Putamen (tissue), 1 donor: ENCODE data around the gene NT5DC3.
"Not testable (repeated sequence)": the region's sequence is repeated elsewhere in the genome, so short reads cannot be mapped to it uniquely, and the experiment has no call there.

Source experiments
- DNase-seq: peaks from one replicate; pipeline ENCODE4 v3.0.0-alpha.2; 2016; ENCODE audit warnings: low spot score

Gene NT5DC3

DNA sequence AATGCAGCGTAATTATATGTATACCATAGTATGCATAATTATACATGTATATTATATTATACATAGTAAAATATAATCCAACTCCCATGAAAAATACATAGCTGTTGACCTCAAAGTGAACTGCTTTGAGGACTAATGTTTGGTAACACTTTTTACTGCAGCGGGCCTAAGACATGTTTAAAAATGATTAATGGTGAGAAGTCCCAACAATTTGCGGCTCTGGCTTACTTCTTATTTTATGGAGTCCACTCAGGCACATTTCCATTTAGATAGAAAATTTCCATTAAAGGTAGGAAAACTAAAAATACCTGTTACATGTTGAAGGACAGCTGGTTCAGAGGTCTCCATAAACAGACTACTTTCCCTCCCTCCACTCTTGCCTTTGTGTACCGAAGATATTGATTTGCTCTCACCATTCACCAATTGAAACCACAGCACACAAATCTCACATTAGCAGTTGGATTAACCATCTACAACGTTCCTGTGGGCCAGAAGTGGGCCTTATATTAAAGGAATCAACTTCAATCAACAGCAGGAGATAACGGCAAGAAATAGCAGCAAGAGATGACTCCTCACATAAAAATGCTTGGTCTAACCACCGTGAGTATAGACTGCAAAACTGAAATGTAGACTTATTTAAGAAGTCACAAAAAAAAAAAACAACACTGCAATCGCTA, 14.1 kb upstream of the NT5DC3 start:
- DNase-seq = no peak

DNA sequence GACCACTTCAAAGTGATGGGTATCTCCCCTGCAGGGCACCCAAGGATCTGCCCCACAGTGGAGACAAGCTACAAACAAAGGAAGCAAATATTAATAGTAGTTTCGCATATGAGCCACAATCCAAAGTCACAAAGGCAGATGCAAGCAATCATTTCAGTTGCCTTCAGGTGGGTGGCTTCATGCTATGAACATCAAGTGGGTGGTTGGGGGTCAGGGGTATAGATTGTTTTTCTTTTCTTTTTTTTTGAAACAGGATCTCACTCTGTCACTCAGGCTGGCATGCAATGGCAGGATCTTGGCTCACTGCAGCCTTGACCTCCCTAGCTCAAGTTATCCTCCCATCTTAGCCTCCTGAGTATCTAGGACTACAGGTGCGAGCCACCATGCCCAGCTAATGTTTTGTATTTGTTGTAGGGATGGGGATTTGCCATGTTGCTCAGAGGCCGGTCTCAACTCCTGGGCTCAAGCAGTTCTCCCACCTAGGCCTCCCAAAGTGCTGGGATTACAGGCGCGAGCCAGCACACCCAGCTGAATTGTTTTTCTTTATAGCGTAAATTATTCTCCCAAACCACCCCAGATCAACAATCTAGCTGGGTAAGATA, 13.4 kb upstream of the NT5DC3 start:
- DNase-seq = no peak

DNA sequence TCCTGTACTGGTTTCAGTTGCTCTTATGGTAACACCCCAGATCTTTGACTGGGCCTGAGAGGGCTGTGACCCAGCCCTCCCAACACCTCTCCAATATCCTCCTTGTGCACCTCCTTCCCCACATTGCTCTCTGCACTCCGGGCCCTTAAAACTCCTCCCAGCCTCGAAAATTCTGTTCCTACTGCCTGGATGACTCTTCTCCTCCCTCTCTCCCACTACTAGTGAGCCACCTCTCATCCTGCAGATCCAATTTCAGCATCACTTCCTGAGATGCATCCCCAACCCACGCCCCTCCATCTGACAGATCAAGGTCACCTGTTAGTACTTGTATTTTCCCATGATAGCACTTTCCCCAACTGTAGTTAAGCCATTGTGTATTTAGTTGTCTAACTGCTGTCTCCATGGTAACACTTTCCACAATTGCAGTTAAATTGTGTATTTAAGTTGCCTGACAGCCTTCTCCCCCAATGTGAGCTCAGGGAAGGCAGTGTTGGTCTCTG, 11.5 kb upstream of the NT5DC3 start:
- peak; percentile 84 for DNase-seq

GRCh38 chr12:103851127-103851526, 10.1 kb upstream of the NT5DC3 start:
- DNase-seq = no peak

DNA sequence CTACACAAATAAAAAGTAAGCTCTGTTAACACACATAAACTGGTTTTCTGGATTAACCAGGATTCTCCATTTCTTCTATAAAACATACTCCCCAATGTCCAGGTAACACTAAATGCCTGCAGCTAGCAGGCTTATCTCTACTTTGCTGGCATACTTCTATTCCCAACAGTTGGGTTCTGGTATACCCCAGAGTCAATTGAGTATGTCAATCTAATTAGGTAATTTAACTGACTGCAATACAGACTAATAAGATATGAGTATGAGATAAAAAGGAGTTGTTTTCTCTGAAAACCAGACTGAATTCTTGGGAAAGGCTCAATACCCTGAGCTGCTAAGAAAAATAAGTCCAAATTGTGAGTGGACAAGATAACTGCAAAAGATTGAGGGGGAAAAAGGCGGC, 9.4 kb upstream of the NT5DC3 start:
- DNase-seq = no peak

DNA sequence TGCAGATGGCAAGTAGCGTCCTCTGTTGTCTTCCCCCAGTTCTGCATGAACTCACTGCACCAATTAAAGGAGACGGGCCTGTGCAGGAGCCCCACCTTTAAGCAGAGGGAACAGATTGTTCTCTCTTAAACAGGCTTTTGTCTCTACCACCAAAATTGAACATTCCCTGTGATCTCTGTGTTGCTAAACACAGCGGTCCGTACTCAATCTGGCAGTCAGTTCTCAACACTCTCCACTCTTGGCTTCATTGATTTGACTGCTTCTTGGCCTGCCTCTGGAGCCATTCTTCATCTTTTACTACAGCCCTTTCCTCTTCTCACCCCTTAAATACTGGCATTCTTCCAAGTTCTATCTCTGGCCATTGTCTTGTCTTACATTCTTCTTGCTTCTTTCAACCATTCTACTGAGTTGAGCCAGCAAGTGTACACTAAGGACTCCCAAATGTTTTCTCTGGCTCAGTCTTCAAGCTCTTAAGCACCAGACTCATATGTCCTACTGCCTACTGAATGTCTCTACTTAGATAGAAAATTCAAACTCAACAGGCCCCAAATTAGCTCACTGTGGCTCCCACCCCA, 8.0 kb upstream of the NT5DC3 start:
- no peak for DNase-seq

- DNase-seq = no peak
Measured at GRCh38 chr12:103848143-103848542, 7.1 kb upstream of the NT5DC3 start.

- DNase-seq = no peak
Measured at GRCh38 chr12:103846415-103846814, 5.4 kb upstream of the NT5DC3 start.

DNA sequence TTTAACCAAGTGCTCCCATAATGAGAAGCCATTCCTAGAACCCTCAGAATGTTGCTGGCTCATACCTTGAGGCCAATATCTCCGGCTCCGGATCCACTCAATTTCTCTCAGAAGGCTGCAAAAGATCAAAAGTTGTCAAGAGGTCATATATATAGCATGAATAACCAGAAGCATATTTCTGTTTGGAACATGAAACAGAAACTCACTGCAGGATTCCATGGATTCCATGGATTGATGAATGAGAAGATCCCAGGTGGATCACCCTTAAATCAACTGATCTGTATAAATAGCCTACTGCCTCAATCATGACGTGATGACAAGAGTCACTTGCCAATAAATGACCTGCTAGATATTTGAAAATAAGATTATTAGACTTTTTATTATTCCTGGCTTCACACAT, 3.3 kb upstream of the NT5DC3 start:
- DNase-seq = no peak

DNA sequence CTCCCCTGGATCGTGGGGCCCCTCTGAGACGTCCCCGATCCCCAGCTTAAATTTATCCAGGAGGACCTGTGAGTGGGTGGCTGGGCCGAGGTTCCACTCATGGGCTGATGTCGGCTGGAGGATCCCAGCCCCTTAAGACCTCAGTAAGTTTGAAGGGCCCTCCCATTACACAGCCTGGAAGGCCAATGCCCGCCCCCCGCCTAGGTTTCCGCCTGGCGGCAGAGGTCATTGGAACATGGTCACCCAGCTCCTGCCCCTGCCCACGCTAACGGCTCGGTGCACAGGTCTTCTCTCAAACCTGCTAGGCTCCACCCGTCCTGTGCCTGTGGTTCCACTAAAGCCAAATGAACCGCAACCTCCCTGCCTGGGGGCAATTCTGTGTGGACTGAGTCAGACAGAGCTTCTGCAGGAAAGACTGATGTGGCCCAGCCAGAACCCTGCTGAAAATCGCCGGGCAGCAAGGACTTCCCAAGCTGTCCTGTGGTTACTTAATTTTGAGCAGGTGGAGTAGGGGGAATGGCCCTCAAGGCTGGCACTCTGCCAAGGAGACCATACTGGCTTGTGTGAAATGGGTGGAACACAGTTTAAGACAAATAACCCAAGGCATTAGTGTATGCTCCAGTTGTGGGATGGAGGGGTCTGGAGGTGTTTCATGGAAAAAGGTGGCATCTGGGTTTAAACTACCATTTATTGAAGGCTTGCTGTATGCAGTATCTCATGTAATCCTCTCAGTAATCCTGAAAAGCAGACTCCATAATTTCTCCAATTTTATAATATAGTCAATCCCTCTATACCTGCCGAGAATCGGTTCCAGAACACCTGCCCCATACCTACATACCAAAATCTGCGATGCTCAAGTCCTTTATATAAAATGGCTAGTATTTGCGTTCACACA, 903 bp upstream of the NT5DC3 start:
- DNase-seq = no peak

- DNase-seq = no peak
Measured at GRCh38 chr12:103840462-103840875, 565 bp downstream of the NT5DC3 start.

- no peak for DNase-seq
Measured at GRCh38 chr12:103839609-103840461, 1.2 kb downstream of the NT5DC3 start.

GRCh38 chr12:103839103-103839502, 1.9 kb downstream of the NT5DC3 start:
- no peak for DNase-seq

DNA sequence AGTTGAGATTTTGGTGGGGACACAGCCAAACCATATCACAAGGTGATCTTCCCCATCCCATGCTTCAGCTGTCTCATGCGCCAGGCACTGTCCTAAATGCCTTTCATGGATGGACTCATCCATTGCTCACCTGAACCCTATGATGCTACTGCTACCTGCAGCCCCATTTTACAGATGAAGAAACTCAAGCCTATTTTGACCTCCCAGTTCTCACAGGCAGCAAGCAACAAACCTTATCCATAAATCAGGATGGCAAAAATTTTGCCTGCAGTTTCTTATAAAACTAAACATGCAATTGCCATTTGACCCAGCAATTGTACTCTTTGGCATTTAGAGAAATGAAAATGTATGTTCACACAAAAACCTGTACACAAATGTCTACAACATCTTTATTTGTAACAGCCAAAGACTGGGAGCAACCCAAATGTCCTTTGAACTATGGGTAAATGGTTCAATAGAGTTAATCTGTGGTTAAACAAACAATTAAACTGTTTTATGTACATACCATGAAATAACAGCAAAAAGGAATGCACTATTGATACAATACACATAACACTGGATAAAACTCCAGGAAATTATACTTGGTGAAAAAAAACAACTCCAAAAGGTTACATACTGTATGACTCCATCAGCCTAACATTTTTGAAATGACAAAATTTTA, 2.6 kb downstream of the NT5DC3 start:
- DNase-seq = no peak

DNA sequence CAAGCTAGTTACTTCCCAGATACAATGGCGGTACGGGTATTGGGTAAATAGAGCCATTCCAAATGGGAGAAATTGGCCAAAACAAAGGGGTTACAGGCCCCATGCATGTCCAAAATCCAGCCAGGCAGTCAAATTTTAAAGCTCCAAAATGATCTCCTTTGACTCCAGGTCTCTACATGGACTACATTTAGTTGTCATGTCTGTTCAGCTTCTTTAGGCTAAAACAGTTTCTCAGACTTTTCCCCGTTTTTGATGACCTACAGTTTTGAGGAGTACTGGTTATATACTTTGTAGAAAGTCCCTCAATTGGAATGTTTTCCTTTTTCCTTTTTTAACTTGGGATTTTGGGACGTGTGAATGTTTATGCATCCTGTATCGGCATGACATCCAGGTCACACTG, 4.7 kb downstream of the NT5DC3 start:
- DNase-seq = no peak

DNA sequence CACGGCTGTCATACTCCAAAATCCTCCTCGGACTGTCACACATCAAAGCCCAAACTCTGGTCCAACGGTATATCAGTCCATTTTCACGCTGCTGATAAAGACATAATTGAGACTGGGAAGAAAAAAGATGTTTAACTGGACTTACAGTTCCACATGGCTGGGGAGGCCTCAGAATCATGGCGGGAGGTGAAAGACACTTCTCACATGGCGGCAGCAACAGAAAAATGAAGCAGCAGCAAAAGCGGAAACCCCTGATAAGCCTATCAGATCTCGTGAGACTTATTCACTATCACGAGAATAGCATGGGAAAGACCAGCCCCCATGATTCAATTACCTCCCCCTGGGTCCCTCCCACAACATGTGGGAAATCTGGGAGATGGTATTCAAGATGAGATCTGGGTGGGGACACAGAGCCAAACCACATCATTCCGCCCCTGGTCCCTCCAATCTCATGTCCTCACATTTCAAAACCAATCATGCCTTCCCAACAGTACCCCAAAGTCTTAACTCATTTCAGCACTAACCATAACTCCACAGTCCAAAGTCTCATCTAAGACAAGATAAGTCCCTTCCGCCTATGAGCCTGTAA, 5.2 kb downstream of the NT5DC3 start:
- DNase-seq = not testable (repeated sequence)

DNA sequence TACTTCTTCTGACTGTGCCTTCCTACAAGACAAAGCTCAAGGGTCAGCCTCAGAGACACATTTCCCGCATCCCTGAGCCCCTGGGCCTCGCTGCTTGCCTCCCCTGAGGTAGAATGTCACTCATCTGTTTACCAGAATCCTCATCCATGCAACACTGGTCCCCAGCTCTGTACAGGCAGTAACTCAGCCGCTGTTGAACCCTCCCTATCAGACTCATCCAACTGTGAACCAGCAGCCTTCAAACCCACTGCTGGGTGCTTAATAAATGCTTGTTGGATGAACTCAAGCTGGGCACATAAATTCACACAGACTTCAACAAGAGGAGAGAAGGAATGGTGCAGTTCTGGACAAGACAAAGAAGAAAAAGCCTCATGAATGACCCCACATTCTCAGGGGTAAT, 6.1 kb downstream of the NT5DC3 start:
- no peak for DNase-seq

- DNase-seq = no peak
Measured at GRCh38 chr12:103833891-103834290, 7.1 kb downstream of the NT5DC3 start.

GRCh38 chr12:103833095-103833775, 7.8 kb downstream of the NT5DC3 start:
- no peak for DNase-seq
